GM10266 (cell line): Measurements from ENCODE around the gene LTBP4.

ENCODE experiments used
- DNase-seq: peaks from one replicate; pipeline ENCODE4 v3.0.0; 2012; ENCODE audit errors: extremely low spot score
- TF ChIP-seq, protein P1 (sequence below): IDR thresholded peaks from 2 replicates; pipeline ENCODE4 v1.5.1; 2012; ENCODE audit warnings: mild to moderate bottlenecking, low read depth; ENCODE audit not compliant: control insufficient read depth, insufficient read depth; ENCODE audit errors: missing control alignments

The LTBP4 gene

GRCh38 chr19:40663695-40664692, 62.8 kb downstream of the LTBP4 start:
- peak; percentile 63 for DNase-seq
- TF ChIP-seq, protein P1, sequence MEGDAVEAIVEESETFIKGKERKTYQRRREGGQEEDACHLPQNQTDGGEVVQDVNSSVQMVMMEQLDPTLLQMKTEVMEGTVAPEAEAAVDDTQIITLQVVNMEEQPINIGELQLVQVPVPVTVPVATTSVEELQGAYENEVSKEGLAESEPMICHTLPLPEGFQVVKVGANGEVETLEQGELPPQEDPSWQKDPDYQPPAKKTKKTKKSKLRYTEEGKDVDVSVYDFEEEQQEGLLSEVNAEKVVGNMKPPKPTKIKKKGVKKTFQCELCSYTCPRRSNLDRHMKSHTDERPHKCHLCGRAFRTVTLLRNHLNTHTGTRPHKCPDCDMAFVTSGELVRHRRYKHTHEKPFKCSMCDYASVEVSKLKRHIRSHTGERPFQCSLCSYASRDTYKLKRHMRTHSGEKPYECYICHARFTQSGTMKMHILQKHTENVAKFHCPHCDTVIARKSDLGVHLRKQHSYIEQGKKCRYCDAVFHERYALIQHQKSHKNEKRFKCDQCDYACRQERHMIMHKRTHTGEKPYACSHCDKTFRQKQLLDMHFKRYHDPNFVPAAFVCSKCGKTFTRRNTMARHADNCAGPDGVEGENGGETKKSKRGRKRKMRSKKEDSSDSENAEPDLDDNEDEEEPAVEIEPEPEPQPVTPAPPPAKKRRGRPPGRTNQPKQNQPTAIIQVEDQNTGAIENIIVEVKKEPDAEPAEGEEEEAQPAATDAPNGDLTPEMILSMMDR: no peak

- TF ChIP-seq, protein P1: no peak
- DNase-seq: no peak
Measured at GRCh38 chr19:40666803-40667438, 65.8 kb downstream of the LTBP4 start.

- TF ChIP-seq, protein P1: no peak
- DNase-seq: no peak
Measured at GRCh38 chr19:40667602-40668001, 66.4 kb downstream of the LTBP4 start.

DNA sequence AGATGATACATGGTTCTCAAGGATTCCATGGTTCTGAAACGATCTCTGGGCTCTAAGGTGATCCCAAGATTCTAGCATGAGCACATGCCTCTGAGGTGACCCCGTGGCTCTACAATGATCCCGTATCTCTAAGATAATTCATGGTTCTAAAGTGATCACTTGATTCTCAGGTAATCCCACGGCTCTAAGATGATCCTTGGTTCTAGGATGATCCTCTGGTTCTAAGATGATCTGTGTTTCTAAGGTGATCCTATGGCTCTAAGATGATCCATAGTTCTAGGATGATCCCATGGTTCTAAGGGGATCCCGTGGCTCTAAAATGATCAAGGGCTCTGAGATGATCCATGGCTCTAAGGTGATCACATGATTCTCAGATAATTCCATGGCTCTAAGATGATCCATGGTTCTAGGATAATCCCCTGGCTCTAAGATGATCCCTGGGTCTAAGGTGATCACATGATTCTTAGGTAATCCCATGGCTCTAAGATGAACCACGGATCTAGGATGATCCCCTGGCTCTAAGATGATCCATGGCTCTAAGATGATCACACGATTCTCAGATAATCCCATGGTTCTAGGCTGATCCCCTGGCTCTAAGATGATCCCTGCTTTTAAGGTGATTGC, 67.9 kb downstream of the LTBP4 start:
- DNase-seq: no peak
- TF ChIP-seq, protein P1: no peak

- TF ChIP-seq, protein P1: no peak
- DNase-seq: no peak
Measured at GRCh38 chr19:40671404-40671803, 70.2 kb downstream of the LTBP4 start.

- DNase-seq: no peak
- TF ChIP-seq, protein P1: no peak
Measured at GRCh38 chr19:40672038-40672437, 70.9 kb downstream of the LTBP4 start.
